ENCODE measurements around the gene CPLX1.

CPLX1 gene

GRCh38 chr4:854356-854755 is 28.4 kb upstream of the CPLX1 start:
- no peak for DNase-seq

GRCh38 chr4:853416-853781 is 27.5 kb upstream of the CPLX1 start:
- no peak for DNase-seq

- no peak for DNase-seq
These were observed 25.9 kb upstream of the CPLX1 start for GRCh38 chr4:851701-852430.

GRCh38 chr4:850323-850945 is 24.5 kb upstream of the CPLX1 start:
- DNase-seq = no peak

DNA sequence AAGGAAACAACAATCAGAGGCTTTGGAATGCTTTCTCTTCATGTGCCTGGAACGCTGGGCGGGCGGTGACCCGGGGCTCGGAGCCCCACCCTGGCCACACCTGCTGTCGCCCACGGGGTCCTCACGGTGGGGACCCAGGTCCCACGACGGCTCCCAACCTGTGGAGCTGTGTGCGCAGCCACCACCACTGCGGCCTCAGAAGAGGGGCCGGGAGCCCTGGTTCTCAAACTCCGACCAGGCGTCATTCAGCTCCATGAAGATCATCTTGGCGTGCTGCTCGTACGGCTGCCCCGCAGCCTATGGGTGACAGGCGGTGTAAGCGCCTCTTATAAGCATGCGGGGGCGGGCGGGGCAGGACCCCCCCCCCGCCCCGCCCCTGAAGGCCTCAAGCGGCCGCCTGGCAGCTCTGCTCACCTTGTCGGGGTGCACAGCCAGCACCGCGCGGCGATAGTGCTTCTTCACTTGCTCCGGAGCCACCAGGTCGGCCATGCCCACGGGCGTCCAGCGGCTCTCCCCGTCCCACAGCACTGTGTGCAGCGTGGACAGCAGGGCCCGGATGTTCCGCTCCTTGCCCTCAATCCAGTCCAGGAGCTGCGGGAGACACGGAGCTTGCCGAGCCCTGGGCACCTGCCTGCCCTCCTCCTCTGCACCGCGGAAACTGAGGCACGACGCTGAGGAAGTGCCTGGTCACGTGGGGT is 23.7 kb upstream of the CPLX1 start:
- no peak for DNase-seq

DNA sequence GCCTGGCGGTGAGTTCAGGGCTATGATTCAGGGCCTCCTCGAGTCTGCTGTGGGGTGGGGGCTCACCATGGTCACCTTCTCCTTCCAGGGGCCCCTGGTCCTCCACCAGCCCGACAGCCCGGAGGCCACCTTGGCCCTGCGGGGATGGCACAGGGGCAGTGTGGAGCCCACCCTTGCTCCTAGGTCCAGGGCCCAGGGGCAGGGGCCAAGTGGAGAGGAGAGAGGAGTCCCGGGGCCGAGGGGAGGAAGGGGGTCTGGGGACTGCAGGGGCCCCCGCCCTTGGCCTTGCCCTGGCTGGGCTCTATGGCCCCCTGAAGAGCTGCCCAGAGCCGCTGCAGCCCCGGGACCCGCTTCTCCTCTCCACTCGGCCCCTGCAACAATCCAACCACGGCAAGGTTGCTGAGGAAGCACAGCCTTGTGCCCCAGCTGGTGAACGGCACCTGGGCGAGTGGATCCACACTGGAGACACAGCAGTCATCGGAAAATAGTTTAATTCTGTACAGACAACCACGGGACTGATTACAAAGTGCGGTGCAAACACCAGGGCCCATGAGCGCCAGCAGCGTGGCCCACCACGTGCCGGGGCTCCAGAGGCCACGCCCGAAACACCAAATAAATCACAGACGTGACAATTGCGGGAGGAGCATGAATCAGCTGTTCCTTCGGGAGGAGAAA is 23.0 kb upstream of the CPLX1 start:
- DNase-seq = no peak

GRCh38 chr4:848307-848691 is 22.4 kb upstream of the CPLX1 start:
- no peak for DNase-seq

DNA sequence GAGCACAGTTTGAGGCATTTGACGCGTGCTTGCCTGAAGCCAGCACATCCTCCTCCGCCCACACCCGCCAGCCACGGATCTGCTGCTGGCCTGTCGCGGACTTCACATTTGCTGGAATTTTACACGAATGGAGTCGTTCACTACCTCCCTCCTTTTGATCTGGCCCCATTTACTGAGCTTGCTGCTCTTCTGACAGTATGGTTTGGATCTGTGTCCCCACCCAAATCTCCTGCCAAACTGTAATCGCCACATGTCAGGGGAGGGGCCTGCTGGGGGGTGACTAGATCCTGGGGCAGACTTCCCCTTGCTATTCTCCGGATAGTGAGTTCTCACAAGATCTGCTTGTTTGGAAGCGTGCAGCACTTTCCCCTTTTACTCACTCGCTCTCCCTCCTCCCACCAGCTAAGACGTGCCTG is 19.9 kb upstream of the CPLX1 start:
- no peak for DNase-seq

GRCh38 chr4:845233-845835 is 19.4 kb upstream of the CPLX1 start:
- DNase-seq = no peak

DNA sequence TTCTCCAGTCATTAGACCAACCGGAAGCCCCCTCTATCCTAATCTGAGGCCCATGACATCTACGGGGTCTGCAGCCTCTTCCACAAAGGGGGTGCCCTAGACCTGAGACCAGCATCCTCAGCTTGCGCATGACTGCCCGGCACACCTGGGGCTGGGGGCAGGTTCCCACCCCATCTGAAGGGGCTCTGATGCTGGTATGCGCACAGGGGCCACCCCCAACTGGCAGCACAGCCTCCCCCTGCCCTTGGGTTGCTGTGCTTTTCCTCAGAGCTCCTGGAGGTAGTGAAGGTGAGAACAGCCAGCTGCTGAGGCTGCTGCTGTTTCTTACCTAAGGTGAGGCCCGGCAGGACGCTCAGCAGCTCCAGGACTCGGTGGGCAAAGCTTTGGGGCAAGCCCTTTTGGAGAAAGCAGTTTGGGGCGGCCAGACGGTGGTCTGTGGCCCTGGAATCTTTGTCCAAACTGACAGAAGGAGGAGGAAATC is 18.9 kb upstream of the CPLX1 start:
- no peak for DNase-seq

DNA sequence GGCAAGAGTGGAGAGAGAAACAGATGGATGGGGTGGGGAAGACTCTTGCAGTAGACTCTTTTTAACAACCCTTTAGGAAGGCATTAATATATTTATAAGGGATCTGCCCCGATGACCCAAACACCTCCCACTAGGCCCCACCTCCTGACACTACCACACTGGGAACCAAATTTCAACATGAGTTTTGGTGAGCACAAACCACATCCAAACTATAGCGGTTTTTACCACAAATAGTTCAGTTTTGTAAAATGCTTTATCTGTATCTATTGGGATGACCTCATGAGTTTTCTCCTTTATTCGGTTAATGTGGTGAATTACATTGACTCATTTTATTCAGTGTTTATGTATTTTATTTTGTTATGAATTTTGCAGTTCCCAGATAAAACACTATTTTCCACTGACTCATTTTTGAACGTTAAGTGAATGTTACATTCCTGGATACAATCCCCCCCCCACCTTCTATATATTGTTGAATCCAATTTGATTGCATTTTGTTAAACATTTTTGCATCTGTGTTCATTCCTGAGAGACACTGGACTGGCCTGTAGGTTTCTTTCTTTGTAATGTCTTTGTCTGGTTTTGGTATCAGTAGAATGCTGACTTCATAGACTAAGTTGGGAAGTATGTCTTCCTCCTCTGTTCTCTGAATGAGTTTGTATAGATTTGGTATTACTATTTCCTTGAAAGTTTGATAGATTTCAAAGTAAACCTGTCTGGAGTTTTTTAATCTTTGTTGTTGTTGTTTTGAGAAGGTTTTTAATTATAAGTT is 13.9 kb upstream of the CPLX1 start:
- DNase-seq = no peak

- DNase-seq = no peak
These were observed 11.8 kb upstream of the CPLX1 start for GRCh38 chr4:837772-838171.

DNA sequence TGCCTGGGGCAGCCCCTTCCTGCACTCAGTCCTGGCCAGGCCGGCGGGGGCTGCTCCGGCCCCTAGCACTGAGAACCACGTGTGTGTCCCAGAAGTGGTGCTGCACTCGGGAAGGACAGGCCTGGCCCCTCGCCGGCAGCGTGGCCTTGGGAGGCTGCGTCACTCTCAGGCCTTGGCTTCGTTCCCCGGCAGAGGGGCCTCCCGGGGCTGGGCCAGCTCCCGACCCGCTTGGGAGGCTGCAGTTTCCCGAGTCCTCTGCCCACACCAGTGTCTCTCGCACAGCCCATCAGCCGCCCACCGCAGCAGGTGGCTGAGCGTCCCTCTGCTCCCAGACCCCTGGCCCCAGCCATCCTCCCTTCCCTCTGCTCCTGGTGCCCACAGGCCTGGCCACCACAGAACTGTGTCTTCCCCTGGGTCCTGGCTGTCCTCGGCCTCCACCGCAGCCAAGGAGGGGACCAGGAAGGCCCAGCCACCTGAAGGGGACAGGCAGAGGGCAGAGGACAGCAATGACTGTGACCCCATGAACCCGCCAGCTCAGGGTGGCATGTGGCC is 10.9 kb upstream of the CPLX1 start:
- no peak for DNase-seq

GRCh38 chr4:836003-836511 is 10.1 kb upstream of the CPLX1 start:
- no peak for DNase-seq

DNA sequence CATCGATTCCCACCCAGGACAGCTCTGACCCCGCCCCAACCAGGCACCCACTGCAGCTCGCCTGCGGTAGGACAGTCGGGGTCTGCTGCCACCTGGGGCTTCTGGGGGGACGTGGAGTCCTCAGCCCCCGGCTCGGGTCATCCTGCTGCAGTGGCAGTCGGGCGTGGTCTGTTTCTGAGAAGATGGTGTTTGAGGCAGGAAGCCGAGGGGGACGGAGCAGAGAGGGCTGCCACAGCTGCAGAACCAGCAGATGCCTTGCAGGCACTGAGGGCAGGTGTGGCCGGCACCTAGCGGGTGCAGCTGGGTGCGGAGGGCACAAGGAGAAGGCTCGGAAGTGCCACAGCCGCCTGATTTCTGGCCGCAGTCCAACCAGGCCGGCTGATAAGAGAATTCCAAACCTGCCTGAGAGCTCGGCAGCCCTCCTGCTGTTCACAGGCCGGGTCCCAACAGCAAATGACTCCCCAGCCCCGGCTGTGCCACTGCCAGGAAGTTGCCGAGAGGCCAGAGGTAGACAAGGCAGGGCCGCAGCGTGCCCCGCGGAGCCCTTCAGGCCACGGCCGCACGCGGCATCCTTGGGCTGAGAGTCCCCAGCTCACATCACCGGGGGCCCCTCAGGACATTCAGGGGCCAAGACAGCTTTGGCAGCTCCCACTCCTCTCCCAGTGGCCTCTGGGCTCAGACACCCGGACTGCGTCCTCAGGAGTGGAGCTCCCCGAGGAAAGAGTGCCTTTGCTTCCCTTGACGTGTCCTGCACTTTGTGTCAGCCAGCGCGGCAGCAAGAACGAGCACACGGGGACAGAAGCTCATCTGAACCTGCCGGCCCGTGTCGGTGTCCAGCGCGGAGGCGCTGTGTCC is 9.4 kb upstream of the CPLX1 start:
- peak; percentile 69 for DNase-seq

GRCh38 chr4:834368-835147 is 8.6 kb upstream of the CPLX1 start:
- DNase-seq = no peak

DNA sequence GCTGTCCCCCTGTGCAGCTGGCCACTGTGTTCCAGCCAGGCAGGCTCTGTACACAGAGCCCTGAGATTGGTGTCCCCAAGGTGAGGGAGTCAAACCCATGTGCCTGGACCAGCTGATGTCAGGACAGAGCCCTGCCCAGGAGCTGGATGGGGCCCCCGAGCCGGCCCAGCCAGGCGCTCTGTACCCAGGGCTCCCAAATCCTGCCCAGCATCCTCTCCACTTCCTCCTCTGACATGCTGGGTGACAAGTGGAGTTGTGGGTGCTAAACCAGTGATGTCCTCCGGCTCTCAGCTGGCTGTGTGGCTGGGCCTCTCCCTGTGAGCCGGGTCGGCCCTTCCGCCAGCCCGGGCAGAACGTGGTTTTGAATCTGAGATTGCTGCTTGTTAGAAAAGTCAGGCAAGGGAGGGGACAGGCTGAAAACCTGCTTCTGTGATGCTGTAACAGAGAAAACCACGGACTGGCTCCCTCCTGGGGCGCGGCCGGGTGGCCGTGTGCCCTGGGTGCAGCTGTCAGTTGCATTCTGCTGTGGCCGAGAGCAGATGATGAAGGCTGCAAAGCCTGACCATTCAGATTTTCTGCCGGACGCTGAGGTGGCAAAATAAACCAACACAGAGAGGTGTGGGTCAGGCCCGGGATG is 7.9 kb upstream of the CPLX1 start:
- DNase-seq = no peak

- no peak for DNase-seq
These were observed 7.2 kb upstream of the CPLX1 start for GRCh38 chr4:833156-833555.

DNA sequence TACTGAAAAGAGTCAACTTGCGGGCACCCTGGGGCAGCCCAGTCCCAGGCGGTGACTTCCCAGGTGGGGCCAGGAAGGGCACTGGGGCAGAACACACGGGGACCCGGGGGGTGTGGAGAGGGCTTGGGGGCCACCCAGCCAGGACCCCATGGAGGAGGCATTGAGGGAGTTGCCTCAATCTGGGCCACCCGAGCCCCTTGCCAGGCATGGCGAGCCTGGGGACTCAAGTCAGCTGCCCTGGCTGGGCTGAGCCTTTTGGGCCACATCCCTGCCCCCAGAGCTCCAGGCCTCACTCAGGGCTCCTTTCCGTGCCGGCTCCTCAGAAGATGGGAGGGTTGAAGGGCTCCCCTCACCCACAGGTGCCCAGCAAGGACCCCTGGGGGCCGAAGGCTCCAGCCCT is 6.6 kb upstream of the CPLX1 start:
- no peak for DNase-seq

GRCh38 chr4:832108-832507 is 6.2 kb upstream of the CPLX1 start:
- DNase-seq = no peak

All from NCI-H69 (cell line).